AG08396 (cell line): ENCODE results near the gene NOTCH1.

ENCODE experiments used
- DNase-seq: peaks from one replicate; pipeline ENCODE4 v3.0.0; 2012; ENCODE audit warnings: low spot score, mixed read lengths

Gene NOTCH1

GRCh38 chr9:136463578-136463977, 82.3 kb downstream of the NOTCH1 start:
- no peak for DNase-seq

GRCh38 chr9:136462664-136463063, 83.2 kb downstream of the NOTCH1 start:
- DNase-seq = no peak

GRCh38 chr9:136460772-136461325, 85.0 kb downstream of the NOTCH1 start:
- no peak for DNase-seq

- DNase-seq = no peak
Observed at GRCh38 chr9:136459425-136459824, 86.4 kb downstream of the NOTCH1 start.

- DNase-seq = no peak
Observed at GRCh38 chr9:136457326-136457725, 88.5 kb downstream of the NOTCH1 start.

- no peak for DNase-seq
Observed at GRCh38 chr9:136456258-136456657, 89.6 kb downstream of the NOTCH1 start.

- no peak for DNase-seq
Observed at GRCh38 chr9:136455043-136456002, 90.5 kb downstream of the NOTCH1 start.

GRCh38 chr9:136454026-136454796, 91.6 kb downstream of the NOTCH1 start:
- no peak for DNase-seq

- DNase-seq = no peak
Observed at GRCh38 chr9:136453326-136453725, 92.5 kb downstream of the NOTCH1 start.

- DNase-seq = no peak
Observed at GRCh38 chr9:136451221-136451877, 94.5 kb downstream of the NOTCH1 start.

GRCh38 chr9:136448655-136449054, 97.2 kb downstream of the NOTCH1 start:
- no peak for DNase-seq

- DNase-seq = no peak
Observed at GRCh38 chr9:136447173-136447778, 98.6 kb downstream of the NOTCH1 start.

GRCh38 chr9:136445799-136446198, 100.0 kb downstream of the NOTCH1 start:
- DNase-seq = no peak
